HG03521 (cell line): Measurements from ENCODE around the gene PLCL1.
"Not testable (repeated sequence)": the region's sequence is repeated elsewhere in the genome, so short reads cannot be mapped to it uniquely, and the experiment has no call there.

ENCODE experiments used
- ATAC-seq: cut with Tn5 transposase; IDR thresholded peaks from one replicate; pipeline ENCODE4 v1.9.1; 2021; ENCODE audit warnings: mild to moderate bottlenecking, moderate library complexity; ENCODE audit not compliant: unreplicated experiment

PLCL1 gene

GRCh38 chr2:198146346-198146940 is 342.1 kb downstream of the PLCL1 start:
- ATAC-seq = no peak

- ATAC-seq = no peak
Measured at GRCh38 chr2:198157314-198157713, 352.9 kb downstream of the PLCL1 start.

- ATAC-seq = no peak
Measured at GRCh38 chr2:198161151-198161550, 356.8 kb downstream of the PLCL1 start.

GRCh38 chr2:198162276-198162675 is 357.9 kb downstream of the PLCL1 start:
- no peak for ATAC-seq

GRCh38 chr2:198164843-198165242 is 360.4 kb downstream of the PLCL1 start:
- no peak for ATAC-seq

GRCh38 chr2:198165289-198165688 is 360.9 kb downstream of the PLCL1 start:
- no peak for ATAC-seq

- ATAC-seq = no peak
Measured at GRCh38 chr2:198167346-198167745, 363.0 kb downstream of the PLCL1 start.

- no peak for ATAC-seq
Measured at GRCh38 chr2:198168651-198169050, 364.3 kb downstream of the PLCL1 start.

- ATAC-seq = no peak
Measured at GRCh38 chr2:198173242-198173641, 368.8 kb downstream of the PLCL1 start.

- ATAC-seq = no peak
Measured at GRCh38 chr2:198173864-198174263, 369.5 kb downstream of the PLCL1 start.

GRCh38 chr2:198175271-198175670 is 370.9 kb downstream of the PLCL1 start:
- ATAC-seq = no peak

- ATAC-seq = no peak
Measured at GRCh38 chr2:198177040-198177439, 372.6 kb downstream of the PLCL1 start.

GRCh38 chr2:198178766-198179165 is 374.4 kb downstream of the PLCL1 start:
- ATAC-seq = no peak

GRCh38 chr2:198186257-198186656 is 381.9 kb downstream of the PLCL1 start:
- ATAC-seq = no peak

GRCh38 chr2:198187841-198188240 is 383.4 kb downstream of the PLCL1 start:
- ATAC-seq = no peak

GRCh38 chr2:198188982-198189381 is 384.6 kb downstream of the PLCL1 start:
- no peak for ATAC-seq

GRCh38 chr2:198191651-198192050 is 387.3 kb downstream of the PLCL1 start:
- no peak for ATAC-seq

GRCh38 chr2:198196556-198196955 is 392.2 kb downstream of the PLCL1 start:
- ATAC-seq = not testable (repeated sequence)
